Measurements from ENCODE around the gene MAJIN.
A peak's percentile ranks its signal among the peaks of the same experiment; 100 is the strongest.

Gene MAJIN

GRCh38 chr11:64932324-64932723 lies 39.6 kb downstream of the MAJIN start:
- DNase-seq (ENCODE audit: low spot score), result no peak

GRCh38 chr11:64931290-64931689 lies 40.6 kb downstream of the MAJIN start:
- DNase-seq (ENCODE audit: low spot score), result no peak

- no peak for DNase-seq (ENCODE audit: low spot score)
Observed at GRCh38 chr11:64930340-64930739, 41.6 kb downstream of the MAJIN start.

GRCh38 chr11:64929625-64930024 lies 42.3 kb downstream of the MAJIN start:
- DNase-seq (ENCODE audit: low spot score), result no peak

- no peak for DNase-seq (ENCODE audit: low spot score)
Observed at GRCh38 chr11:64928957-64929356, 43.0 kb downstream of the MAJIN start.

- no peak for DNase-seq (ENCODE audit: low spot score)
Observed at GRCh38 chr11:64926689-64927088, 45.2 kb downstream of the MAJIN start.

GRCh38 chr11:64925536-64926436 lies 46.1 kb downstream of the MAJIN start:
- no peak for DNase-seq (ENCODE audit: low spot score)

- no peak for DNase-seq (ENCODE audit: low spot score)
Observed at GRCh38 chr11:64924910-64925284, 47.0 kb downstream of the MAJIN start.

GRCh38 chr11:64923944-64924909 lies 47.7 kb downstream of the MAJIN start, which contains the start of gene PPP2R5B:
PPP2R5B (plus strand) TSS chr11:64924689; CDS start chr11:64925735, 1,046 bp downstream.
- DNase-seq (ENCODE audit: low spot score), result peak; percentile 95

GRCh38 chr11:64923151-64923661 lies 48.7 kb downstream of the MAJIN start:
- no peak for DNase-seq (ENCODE audit: low spot score)

GRCh38 chr11:64921384-64921783 lies 50.5 kb downstream of the MAJIN start:
- DNase-seq (ENCODE audit: low spot score), result no peak

- DNase-seq (ENCODE audit: low spot score), result no peak
Observed at GRCh38 chr11:64920124-64920523, 51.8 kb downstream of the MAJIN start.

GRCh38 chr11:64919627-64920026 lies 52.3 kb downstream of the MAJIN start:
- no peak for DNase-seq (ENCODE audit: low spot score)

GRCh38 chr11:64918017-64918416 lies 53.9 kb downstream of the MAJIN start:
- DNase-seq (ENCODE audit: low spot score), result no peak

GRCh38 chr11:64917663-64917995 lies 54.3 kb downstream of the MAJIN start:
- no peak for DNase-seq (ENCODE audit: low spot score)

GRCh38 chr11:64916775-64917662 lies 54.9 kb downstream of the MAJIN start, which contains the start of gene ATG2A:
ATG2A (minus strand) TSS chr11:64917209; CDS start chr11:64917135, 74 bp downstream.
- peak; percentile 100 for DNase-seq (ENCODE audit: low spot score)

GRCh38 chr11:64916040-64916774 lies 55.7 kb downstream of the MAJIN start:
- DNase-seq (ENCODE audit: low spot score), result peak; percentile 40

GRCh38 chr11:64915376-64915887 lies 56.5 kb downstream of the MAJIN start:
- DNase-seq (ENCODE audit: low spot score), result no peak

- no peak for DNase-seq (ENCODE audit: low spot score)
Observed at GRCh38 chr11:64914123-64914522, 57.8 kb downstream of the MAJIN start.

GRCh38 chr11:64913171-64913727 lies 58.7 kb downstream of the MAJIN start:
- DNase-seq (ENCODE audit: low spot score), result no peak
